ENCODE results near the gene MPPED1.

The MPPED1 gene

GRCh38 chr22:43432883-43433415, 21.1 kb downstream of the MPPED1 start:
- DNase-seq, result no peak

GRCh38 chr22:43433451-43434274, 21.8 kb downstream of the MPPED1 start:
- DNase-seq, result no peak

DNA sequence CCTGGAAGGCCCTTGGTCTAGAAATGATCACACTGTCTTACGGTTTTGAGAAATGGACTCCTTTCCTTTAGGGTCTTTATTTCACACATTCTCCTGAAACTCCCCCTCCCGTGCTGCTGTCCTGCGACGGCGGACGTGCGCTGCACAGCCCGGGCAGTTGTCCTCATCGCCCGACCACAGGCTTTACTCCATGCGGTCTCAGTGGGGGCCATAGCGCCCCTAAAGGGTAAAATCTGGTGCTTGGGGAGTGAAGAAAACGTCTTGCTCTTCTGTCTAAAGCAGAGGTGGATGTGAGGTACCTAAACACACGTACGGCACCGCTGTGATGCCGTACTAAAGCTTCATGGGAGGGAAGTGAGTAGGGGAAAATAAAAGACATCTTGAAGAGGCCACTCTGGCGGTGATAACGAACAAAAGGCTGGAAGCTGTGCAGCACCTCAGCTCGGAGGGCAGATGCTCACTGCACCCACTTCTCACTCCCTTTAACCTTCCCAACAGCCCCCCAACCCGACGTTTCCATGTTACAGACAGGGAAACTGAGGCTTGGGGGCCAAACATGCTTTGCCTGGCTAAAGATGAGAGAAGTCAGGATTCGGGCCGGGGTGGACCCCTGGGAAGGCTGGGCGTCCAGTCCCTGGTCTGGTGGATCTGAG, 22.6 kb downstream of the MPPED1 start:
- no peak for DNase-seq

DNA sequence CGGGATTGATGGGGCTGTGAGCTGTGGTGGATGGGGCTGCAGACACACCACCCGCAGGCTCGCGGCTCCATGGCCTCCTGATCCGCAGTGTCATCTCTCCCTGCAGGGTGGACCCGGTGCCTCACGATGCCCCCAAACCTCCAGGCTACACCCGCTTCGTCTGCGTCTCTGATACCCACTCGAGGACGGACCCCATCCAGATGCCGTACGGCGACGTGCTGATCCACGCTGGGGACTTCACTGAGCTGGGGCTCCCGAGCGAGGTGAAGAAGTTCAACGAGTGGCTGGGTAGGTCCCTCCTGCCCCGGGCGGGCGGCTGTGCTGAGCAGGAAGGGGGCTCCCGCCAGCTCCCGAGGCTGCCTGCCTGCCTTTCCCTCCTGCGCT, 23.1 kb downstream of the MPPED1 start:
- no peak for DNase-seq

DNA sequence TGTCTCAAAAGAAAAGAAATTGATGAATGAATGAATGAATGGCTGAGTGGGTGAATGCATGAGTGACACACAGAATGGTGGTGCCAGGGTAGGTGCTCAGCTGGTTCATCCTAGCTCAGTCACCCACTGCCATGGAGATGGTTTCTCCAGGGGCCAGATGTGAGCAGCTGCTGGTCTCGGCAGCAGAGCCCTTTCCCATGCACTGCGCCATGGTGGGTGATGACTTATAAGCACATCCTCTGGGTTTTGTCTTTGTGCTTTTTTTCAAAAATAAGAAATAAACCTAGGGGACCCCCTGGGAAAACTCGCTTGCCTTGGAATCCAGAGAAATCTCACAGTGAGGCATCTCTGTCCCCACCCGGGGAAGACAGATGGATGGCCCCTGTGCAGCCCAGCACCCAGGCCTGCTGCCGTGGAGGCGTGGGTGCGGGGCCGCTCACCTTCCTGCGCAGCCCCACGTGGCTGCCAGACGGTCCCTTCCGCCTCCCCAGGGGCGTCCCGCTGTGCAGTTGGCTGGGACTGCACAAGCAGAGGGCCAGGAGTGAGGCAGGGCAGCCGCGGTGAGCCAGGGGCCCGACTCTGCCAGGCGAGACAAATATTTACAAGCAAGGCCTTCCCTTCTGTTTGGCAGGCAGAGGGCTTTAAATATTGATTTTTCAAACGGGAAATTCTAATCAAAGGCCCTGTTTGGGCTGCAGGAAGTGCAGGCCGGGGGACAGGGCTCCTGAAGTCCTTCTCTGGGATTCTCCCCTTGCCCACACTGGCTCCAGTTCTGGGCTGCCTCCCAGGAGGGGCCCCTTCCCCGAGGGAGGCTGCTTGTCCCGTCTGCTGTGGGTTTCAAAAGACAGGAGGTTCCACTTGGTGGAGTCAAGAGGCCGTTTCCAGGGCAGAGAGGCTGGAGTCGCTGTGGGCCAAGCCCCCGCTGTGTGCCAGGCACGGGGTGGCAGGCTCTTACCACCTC, 24.3 kb downstream of the MPPED1 start:
- DNase-seq, result peak in 1 of 2 experiments; percentile 6

DNA sequence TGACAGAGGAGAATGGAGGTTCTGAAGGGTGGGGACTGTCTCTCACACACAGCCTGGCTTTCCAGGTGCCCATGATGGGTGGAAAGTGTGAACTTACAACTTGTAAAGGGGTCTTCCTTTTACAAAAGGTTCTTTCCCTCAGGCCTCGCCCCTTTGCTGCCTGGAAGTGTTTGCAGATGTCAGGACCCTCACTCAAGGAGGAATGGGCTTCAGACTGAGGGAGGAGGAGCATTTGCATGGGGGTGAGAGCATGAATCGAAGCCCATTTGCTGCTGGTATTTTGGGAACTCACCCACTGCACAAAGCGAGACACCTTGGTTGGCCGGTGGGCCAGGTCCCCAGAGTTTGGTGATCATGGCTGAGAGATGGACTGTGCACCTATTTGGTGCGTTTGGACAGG, 25.1 kb downstream of the MPPED1 start:
- DNase-seq, result no peak

DNA sequence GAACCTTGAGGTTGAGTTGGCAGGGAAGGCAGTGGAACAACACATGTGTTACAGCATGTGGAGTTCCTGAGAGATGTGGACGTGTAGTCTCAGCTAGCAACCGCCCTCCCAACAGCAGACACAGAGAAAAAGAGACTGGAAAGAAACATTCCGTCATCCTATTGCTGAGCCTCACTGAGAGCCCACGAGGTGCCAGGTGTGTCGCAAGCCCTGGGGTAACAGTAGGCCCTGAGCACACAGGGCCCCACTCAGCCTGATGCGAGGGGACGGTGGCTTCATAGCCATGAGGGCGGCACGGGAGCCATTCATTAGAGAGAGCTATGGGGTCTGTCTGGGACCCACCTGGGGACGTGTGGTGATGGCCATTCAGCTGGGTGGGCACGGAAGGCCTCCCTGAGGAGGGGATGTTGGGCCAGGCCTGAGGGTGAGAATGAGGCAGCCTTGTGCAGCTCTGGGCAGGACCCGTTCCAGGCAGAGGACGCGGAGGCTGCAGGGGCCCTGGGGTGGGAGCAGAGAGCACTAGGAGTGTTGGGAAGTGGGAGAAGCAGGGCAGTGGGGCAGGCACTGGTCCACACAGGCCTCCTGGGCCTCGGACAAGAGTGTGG, 26.2 kb downstream of the MPPED1 start:
- DNase-seq, result no peak

DNA sequence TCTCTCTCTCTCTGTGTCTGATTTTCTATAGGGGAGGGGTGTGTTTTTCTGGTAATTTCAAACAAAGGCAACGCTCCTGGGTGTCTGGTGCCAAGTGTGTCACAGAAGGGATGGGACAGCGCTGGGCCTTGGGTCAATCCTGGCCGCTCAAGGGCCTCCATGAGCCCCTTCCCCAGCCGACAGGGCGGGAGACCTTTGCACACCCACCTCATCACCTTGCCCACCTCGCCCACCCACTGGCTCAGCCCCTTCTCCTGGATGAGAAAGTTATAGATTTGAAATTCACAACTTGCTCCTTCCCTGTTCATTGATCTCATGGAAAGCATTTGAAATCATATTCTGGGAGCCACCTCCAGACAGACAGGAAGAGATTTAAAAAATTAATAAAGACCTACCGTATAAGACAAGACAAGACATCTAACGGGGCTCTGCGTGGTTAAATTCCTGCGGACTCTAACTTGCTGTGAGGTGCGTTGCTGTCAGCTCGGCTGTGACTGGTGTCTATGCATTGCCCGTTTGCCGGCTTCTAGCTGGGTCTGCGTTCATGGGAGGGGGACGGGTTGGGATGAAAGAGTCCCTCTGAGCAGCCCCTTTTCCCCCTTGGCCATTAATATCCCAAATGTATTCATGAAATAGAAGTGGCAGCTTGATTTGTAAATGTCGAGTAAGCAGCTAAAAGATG, 27.0 kb downstream of the MPPED1 start:
- no peak for DNase-seq

DNA sequence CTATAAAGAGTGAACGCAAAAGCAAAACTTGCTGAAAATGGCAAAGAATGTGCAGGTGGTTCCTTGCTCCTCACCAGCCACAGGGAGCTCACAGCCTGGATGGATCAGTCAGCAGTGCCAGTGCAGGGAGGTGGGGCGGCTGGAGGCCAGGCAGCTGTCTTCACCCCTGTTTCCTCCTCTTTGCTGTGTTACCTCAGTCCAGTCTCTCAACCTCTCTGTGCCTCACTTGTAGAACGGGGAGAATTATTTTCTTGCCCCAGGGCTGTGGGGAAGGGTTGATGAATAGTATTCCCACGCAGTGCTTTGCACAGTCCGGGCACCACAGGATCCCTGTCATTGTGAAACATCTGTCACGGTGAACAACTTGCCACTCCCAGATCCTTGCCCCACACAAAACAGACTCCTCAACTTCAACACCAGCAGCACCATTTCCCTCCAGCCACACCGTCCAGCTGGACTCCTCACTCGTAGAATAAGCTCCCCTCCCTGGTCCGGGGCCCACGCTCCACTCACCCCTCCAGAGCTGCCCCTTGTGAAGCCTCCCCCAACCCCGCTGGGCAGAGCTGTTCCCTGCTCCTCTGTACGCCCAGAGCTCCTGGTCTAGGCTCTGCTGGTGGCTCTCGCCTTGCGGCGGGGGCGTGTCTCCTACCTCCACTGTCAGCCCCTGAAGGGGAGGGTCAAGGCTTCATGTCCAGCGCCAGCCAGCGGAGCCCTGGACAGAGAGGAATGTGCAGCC, 27.7 kb downstream of the MPPED1 start:
- no peak for DNase-seq

DNA sequence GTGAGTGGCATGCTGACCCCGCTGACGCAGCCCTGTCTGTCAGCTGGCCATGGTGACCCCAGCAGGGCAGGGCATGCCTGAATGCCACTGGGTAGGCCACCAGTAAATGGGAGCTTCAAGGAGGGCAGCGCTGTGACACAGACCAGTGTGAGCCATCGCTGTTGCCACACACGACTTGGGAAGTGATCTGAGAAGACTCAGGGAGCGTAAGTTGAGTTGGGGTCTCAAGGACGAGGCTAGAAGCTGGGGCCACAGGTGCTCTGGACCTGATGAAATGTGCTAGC, 28.2 kb downstream of the MPPED1 start:
- no peak for DNase-seq

GRCh38 chr22:43440556-43440955, 28.7 kb downstream of the MPPED1 start:
- no peak for DNase-seq

DNA sequence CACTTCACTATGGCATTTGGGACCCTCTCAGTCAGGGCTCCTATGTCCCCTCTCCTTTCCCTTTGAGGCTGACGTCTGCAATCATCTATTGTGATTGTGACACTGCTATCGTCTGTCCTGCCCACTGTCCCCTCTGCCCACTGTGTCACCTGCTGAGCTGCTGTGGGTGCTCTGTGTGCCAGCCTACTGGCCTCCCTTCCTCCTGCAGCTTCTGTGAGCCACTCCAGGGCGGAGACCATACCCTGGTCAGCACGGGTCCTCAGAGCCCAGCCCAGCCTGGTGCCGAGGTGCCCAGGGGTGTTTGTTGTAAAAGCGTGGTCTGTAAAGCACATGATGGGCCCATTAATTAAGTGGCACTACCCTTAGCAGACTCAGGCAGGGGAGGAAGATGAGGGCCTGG, 29.4 kb downstream of the MPPED1 start:
- DNase-seq, result no peak

GRCh38 chr22:43441751-43442150, 29.9 kb downstream of the MPPED1 start:
- no peak for DNase-seq

DNA sequence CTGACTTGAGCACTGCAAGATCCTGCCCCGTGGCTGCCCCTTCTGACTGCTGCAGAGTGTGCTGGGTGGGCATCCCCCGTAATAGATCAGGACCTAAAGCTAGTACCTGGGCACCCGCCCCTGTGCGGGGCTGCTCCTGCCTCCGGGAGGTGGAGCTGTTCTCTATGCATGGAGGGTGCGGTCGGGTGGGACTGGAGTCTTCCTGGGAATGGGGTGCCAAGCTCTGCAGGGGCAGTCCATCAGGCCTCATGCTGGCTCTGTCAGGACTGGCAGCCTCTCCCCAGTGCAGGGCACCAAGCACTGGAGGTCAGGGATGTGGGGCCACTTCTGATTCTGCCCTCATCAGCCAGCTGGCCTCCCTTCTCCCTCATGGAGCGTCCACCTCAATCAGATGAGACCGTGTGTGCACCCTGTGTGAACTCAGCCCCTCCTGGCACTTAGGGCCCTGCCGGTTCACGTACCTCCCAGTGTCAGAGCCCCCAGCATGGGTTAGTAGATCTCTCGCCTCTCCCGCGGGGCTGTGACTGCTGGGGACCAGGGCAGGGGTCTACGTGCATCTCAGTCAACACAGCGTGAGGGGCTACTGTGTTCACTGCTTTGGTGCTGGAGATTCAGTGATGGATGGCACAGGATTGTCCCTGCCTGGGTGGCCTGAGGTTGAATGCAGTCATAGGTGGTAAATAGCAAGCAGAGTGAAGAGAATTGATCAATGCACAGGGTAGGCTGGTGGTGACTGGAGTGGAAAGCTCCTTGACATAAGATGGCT, 30.8 kb downstream of the MPPED1 start:
- no peak for DNase-seq

GRCh38 chr22:43443152-43443471, 31.3 kb downstream of the MPPED1 start:
- no peak for DNase-seq

GRCh38 chr22:43446037-43446803, 34.4 kb downstream of the MPPED1 start:
- no peak for DNase-seq

- no peak for DNase-seq
Measured at GRCh38 chr22:43446916-43447315, 35.1 kb downstream of the MPPED1 start.

GRCh38 chr22:43447380-43447779, 35.6 kb downstream of the MPPED1 start:
- DNase-seq, result no peak

GRCh38 chr22:43448048-43448447, 36.2 kb downstream of the MPPED1 start:
- no peak for DNase-seq

DNA sequence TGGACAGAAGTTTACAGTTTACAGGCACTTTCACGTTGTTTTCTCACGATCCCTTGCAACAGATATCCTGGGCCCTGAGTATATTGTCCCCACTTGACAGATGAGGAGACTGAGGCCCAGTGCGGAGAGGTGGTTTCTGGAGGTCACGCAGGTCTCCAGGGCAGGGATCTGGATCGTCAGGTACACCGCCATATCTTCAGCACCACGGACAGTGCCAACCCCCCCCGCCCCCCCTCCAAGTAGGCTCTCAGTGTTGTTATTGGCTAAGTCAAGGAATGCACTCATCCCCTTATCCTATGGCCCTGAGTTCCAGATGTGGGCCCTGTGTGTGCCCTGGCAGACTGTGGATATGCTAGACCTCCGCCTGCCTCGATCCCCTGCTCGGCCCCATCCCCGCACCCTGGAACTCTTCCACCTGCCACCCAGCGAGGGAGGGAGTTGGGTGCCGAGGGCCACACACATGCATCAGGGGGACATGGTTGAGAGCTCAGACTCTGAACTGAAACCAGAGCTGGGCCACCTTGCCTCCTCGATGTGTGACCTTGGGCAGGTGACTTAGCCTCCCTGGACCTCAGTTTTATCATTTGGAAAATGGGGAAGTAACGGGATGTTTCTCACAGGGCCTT, 37.5 kb downstream of the MPPED1 start:
- no peak for DNase-seq
